HCT116 (cell line): ENCODE results near the gene MALRD1. TPM values are rescaled to one million over a fixed set of nuclear protein-coding genes. Genes with fewer than 3 reads are reported as not detected.

Source experiments
- ATAC-seq: fragments of 200-7000 bp; cut with Tn5 transposase; 2 replicates; pipeline ENCODE4 v1.9.1; 2020; ENCODE audit warnings: mild to moderate bottlenecking, moderate library complexity
- BruUV-seq: library from RNA; stranded (reverse); fragments of 400-500 nt; replicated peaks from 2 replicates; lab custom pipeline; 2021; lab: Mats Ljungman, UMichigan
- CTCF ChIA-PET: fragments of 300-600 bp; sonication (Branson Sonifier 250); formaldehyde crosslinking; loops from one replicate; lab custom pipeline; 2021; ENCODE audit warnings: antibody characterized with exemption; lab: Charles Lee
- POLR2A ChIA-PET: fragments of 300-600, 350-600 bp; sonication (Branson Sonifier 250); formaldehyde crosslinking; loops from one replicate; lab custom pipeline; 2021; ENCODE audit warnings: antibody characterized with exemption; lab: Charles Lee
- RAD21 ChIA-PET, 2 experiments: fragments of 300-600 bp; sonication (Branson Sonifier 250); formaldehyde crosslinking; loops; one replicate each; lab custom pipeline; 2023; ENCODE audit warnings: low total read pairs in 2 of 2; ENCODE audit not compliant: uncharacterized antibody in 2 of 2, unreplicated experiment in 2 of 2, low non-redundant PET in 1 of 2; lab: Charles Lee
- DNase-seq: peaks from one replicate; pipeline ENCODE4 v3.0.0-alpha.2; 2010; ENCODE audit warnings: low read depth, low spot score
- H2AFZ ChIP-seq: fragments of 200-600 bp; shearing (Covaris generic), sonication (generic); 2 replicates; pipeline ENCODE4 v1.6.1; 2017; ENCODE audit warnings: low read depth, mixed run types, mixed read lengths, antibody characterized with exemption, low read length; ENCODE audit not compliant: poor library complexity, severe bottlenecking
- H3K27ac ChIP-seq: 2 replicates; pipeline ENCODE4 v1.5.1; 2012; ENCODE audit warnings: low read depth, low read length
- H3K27me3 ChIP-seq: fragments of 200-600 bp; sonication (generic); 2 replicates; pipeline ENCODE4 v1.6.1; 2016; ENCODE audit warnings: mixed run types, low read length, mixed read lengths; ENCODE audit not compliant: insufficient read depth
- H3K36me3 ChIP-seq, 2 experiments: fragments of 200-500 bp in 1 of 2; fragments of 200-600 bp in 1 of 2; sonication (Bioruptor generic) in 1 of 2; sonication (generic) in 1 of 2; 2 replicates each; pipeline versions ENCODE4 v1.5.1 to v1.6.1; 2014 to 2016; ENCODE audit warnings: low read length in 2 of 2, inconsistent platforms in 1 of 2, mixed read lengths in 1 of 2, mixed run types in 1 of 2; ENCODE audit not compliant: insufficient read depth in 2 of 2, control insufficient read depth in 1 of 2
- H3K4me1 ChIP-seq, 2 experiments: fragments of 200-600 bp in 1 of 2; sonication (generic) in 1 of 2; 2 replicates each; pipeline versions ENCODE4 v1.5.1 to v1.6.1; 2012 to 2017; ENCODE audit warnings: low read length in 2 of 2, inconsistent platforms in 1 of 2, mild to moderate bottlenecking in 1 of 2, mixed read lengths in 1 of 2, mixed run types in 1 of 2, moderate library complexity in 1 of 2; ENCODE audit not compliant: insufficient read depth in 2 of 2, control insufficient read depth in 1 of 2
- H3K4me2 ChIP-seq: fragments of 200-600 bp; sonication (generic); 2 replicates; pipeline ENCODE4 v1.6.1; 2017; ENCODE audit warnings: mixed run types, low read length, mixed read lengths
- H3K4me3 ChIP-seq, 2 experiments: fragments of 200-600 bp in 1 of 2; sonication (generic) in 1 of 2; replicated peaks in 1 of 2; 2 replicates each; pipeline ENCODE4 v1.5.1; 2011 to 2016; ENCODE audit warnings: low read length in 2 of 2, control low read depth in 1 of 2, low read depth in 1 of 2, mild to moderate bottlenecking in 1 of 2, mixed read lengths in 1 of 2, mixed run types in 1 of 2
- H3K79me2 ChIP-seq: fragments of 200-600 bp; sonication (generic); 2 replicates; pipeline ENCODE4 v1.6.1; 2017; ENCODE audit warnings: mild to moderate bottlenecking, mixed run types, low read length, moderate library complexity, mixed read lengths; ENCODE audit not compliant: insufficient read depth
- H3K9ac ChIP-seq: fragments of 200-600 bp; sonication (generic); 2 replicates; pipeline ENCODE4 v1.6.1; 2016; ENCODE audit warnings: low read length, mixed read lengths
- H3K9me2 ChIP-seq: fragments of 200-600 bp; sonication (generic), shearing (Covaris generic); 2 replicates; pipeline ENCODE4 v1.6.1; 2017; ENCODE audit warnings: mixed run types, mild to moderate bottlenecking, moderate library complexity; ENCODE audit not compliant: insufficient read depth
- H3K9me3 ChIP-seq, 2 experiments: fragments of 200-500 bp in 1 of 2; fragments of 200-600 bp in 1 of 2; sonication (Bioruptor generic) in 1 of 2; sonication (generic) in 1 of 2; 2 replicates each; pipeline ENCODE4 v1.6.1; 2014 to 2017; ENCODE audit warnings: low read length in 2 of 2, mixed read lengths in 2 of 2, inconsistent platforms in 1 of 2, low read depth in 1 of 2, mild to moderate bottlenecking in 1 of 2, mixed run types in 1 of 2, moderate library complexity in 1 of 2; ENCODE audit not compliant: control insufficient read depth in 1 of 2, insufficient read depth in 1 of 2
- H4K20me1 ChIP-seq: fragments of 200-600 bp; sonication (generic), shearing (Covaris generic); 2 replicates; pipeline ENCODE4 v1.6.1; 2017; ENCODE audit warnings: mixed run types, mild to moderate bottlenecking, moderate library complexity; ENCODE audit not compliant: insufficient read depth
- CEBPB ChIP-seq: IDR thresholded peaks from 2 replicates; pipeline ENCODE4 v1.6.1; 2012; ENCODE audit warnings: low read depth
- ELF1 ChIP-seq: IDR thresholded peaks from 2 replicates; pipeline ENCODE4 v1.6.1; 2012; ENCODE audit warnings: low read depth, borderline replicate concordance
- EZH2phosphoT487 ChIP-seq: fragments of 200-600 bp; IDR thresholded peaks from 2 replicates; pipeline ENCODE4 v1.6.1; 2018; ENCODE audit warnings: antibody characterized with exemption, borderline replicate concordance
- JUND ChIP-seq: IDR thresholded peaks from 2 replicates; pipeline ENCODE4 v1.6.1; 2012
- REST ChIP-seq: IDR thresholded peaks from 2 replicates; pipeline ENCODE4 v1.6.1; 2012; ENCODE audit warnings: low read depth
- SIN3A ChIP-seq: IDR thresholded peaks from 2 replicates; pipeline ENCODE4 v1.6.1; 2012; ENCODE audit warnings: low read depth
- SP1 ChIP-seq: IDR thresholded peaks from 2 replicates; pipeline ENCODE4 v1.6.1; 2012; ENCODE audit warnings: low read depth
- SRF ChIP-seq: IDR thresholded peaks from 2 replicates; pipeline ENCODE4 v1.6.1; 2012; ENCODE audit warnings: low read depth
- intact Hi-C: fragments of 100-400 bp; cut with micrococcal nuclease; formaldehyde crosslinking; loops from 2 replicates; pipeline ENCODE4 v1.10.0; 2022
- total RNA-seq: library from RNA; stranded (reverse); gene quantifications from one replicate; pipeline ENCODE4 v1.2.1, GENCODE V29; 2021; ENCODE audit not compliant: unreplicated experiment

Gene MALRD1
- total RNA-seq, 1 experiment from 2014 or later, result not detected

DNA sequence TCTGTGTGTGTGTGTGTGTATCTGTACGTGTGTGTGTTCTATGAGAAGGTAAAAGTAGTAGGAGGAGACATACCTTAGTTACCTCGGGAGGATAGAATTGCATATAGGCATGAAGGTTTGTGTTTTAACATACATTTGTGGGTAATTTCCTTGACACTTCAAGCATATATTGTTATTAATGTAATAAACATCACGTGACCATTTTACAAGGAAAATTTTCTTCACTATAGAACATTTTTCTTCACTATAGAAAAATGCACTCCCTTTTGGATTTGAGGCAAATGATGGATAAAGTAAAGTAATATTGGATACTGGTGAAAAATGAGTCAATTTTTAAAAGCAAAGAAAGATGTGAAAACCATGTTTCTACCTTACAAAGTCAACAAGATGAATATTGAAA lies 640.6 kb downstream of the MALRD1 start (continued):
- TF ChIP-seq REST (no peak), ELF1 (no peak), SRF (no peak)

DNA sequence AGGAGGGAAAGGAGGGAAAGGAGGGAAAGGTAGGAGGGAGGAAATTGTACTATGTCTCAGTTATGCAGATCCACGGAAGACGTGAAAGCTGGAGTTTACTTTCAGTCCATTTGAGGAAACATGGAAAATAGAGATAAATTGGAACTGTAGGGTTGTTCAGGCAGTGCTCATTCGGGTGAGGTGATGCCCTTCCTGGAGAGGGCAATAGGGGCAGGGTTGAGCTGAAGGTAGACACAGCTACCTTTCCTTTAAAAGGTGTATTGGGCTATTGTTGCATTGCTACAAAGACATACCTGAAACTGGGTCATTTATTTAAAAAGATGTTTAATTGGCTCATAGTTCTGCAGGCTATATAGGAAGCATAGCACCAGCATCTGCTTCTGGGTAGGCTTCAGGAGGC lies 650.7 kb downstream of the MALRD1 start:
- H3K4me3 ChIP-seq, result no peak overlapping the region
- ChIA-PET CTCF (no interaction called here), POLR2A (no interaction called here), RAD21 (no interaction called here)
- peaks cover 7 to 13% of the 10 kb centered on the region in 2 experiments; a peak in 2 of 4 replicates for H3K9me3 ChIP-seq
- H3K27ac ChIP-seq, result no peak overlapping the region
- H3K27me3 ChIP-seq, result no peaks in the 10 kb centered on the region
- H4K20me1 ChIP-seq, result no peaks in the 10 kb centered on the region
- no peak overlapping the region for H3K4me2 ChIP-seq
- no peak for DNase-seq
- no peak for TF ChIP-seq SRF
- no peak for TF ChIP-seq SIN3A
- TF ChIP-seq JUND, result no peak
- TF ChIP-seq SP1, result no peak
- no peak for TF ChIP-seq EZH2phosphoT487
- no peak for TF ChIP-seq CEBPB
- no peaks in the 10 kb centered on the region for H3K79me2 ChIP-seq
- BruUV-seq, result no TSS peak
- intact Hi-C loops, result no loop called here
- H3K9me2 ChIP-seq, result no peaks in the 10 kb centered on the region
- no peak overlapping the region for H3K9ac ChIP-seq
- H2AFZ ChIP-seq, result no peak overlapping the region
- no peaks in the 10 kb centered on the region for H3K36me3 ChIP-seq
- H3K4me1 ChIP-seq, result no peaks in the 10 kb centered on the region
- no peak for ATAC-seq
